Lung (tissue), 12 donors: ENCODE results near the gene EME1. TPM values are rescaled to one million over a fixed set of nuclear protein-coding genes. Genes with fewer than 3 reads are reported as not detected.

ENCODE experiments used
- ATAC-seq: fragments of 200-7000 bp; cut with Tn5 transposase; one replicate; pipeline ENCODE4 v1.9.1; 2020; ENCODE audit warnings: moderate number of reproducible peaks; ENCODE audit not compliant: insufficient read depth, low FRiP score
- DNase-seq, 3 donors: peaks; one replicate each; pipeline ENCODE4 v3.0.0-alpha.2; 2013 to 2017
- H3K27ac ChIP-seq, 2 donors: one replicate each; pipeline ENCODE4 v1.5.1; 2013; ENCODE audit warnings: mild to moderate bottlenecking in 2 of 2, moderate library complexity in 2 of 2, control low read depth in 1 of 2, inconsistent platforms in 1 of 2, low read depth in 1 of 2, low read length in 1 of 2
- H3K27me3 ChIP-seq, 3 donors: one replicate each; pipeline ENCODE4 v1.5.1; 2013; ENCODE audit warnings: low read length in 2 of 3; ENCODE audit not compliant: control insufficient read depth in 3 of 3, insufficient read depth in 3 of 3
- H3K36me3 ChIP-seq, 4 donors: one replicate each; pipeline ENCODE4 v1.5.1; 2013; ENCODE audit warnings: low read length in 4 of 4, mild to moderate bottlenecking in 1 of 4, moderate library complexity in 1 of 4; ENCODE audit not compliant: control insufficient read depth in 4 of 4, insufficient read depth in 4 of 4
- H3K4me1 ChIP-seq, 5 donors: one replicate each; pipeline ENCODE4 v1.5.1; 2013; ENCODE audit warnings: low read length in 5 of 5, mild to moderate bottlenecking in 2 of 5, moderate library complexity in 1 of 5; ENCODE audit not compliant: control insufficient read depth in 5 of 5, insufficient read depth in 5 of 5
- H3K4me3 ChIP-seq: one replicate; pipeline ENCODE4 v1.5.1; 2013; ENCODE audit warnings: mild to moderate bottlenecking, control low read depth, moderate library complexity
- H3K9ac ChIP-seq, 2 donors: one replicate each; pipeline ENCODE4 v1.5.1; 2013; ENCODE audit warnings: low read length in 2 of 2, control low read depth in 1 of 2; ENCODE audit not compliant: insufficient read depth in 1 of 2
- H3K9me3 ChIP-seq, 4 donors: one replicate each; pipeline ENCODE4 v1.5.1; 2013; ENCODE audit warnings: low read length in 3 of 4, mild to moderate bottlenecking in 1 of 4, moderate library complexity in 1 of 4; ENCODE audit not compliant: control insufficient read depth in 4 of 4, insufficient read depth in 3 of 4
- WGBS, 2 donors: extraction: QIAGEN DNeasy Blood & Tissue Kit; methylation state at CpG; one replicate each; pipeline ENCODE4 v1.1.7; 2013; 5-methylcytosine and 5-hydroxymethylcytosine counted together
- polyA plus RNA-seq, 2 donors: library from polyadenylated mRNA; stranded (reverse); fragments of 200-250 nt; gene quantifications; one replicate each; pipeline ENCODE4 v1.2.1, GENCODE V29; 2013
- total RNA-seq, 2 donors: library from RNA; depleted of rRNA in 1 of 2; stranded (reverse); fragments of >200 nt in 1 of 2; gene quantifications; one replicate each; pipeline ENCODE4 v1.2.1, GENCODE V29; 2014 to 2021
- TF ChIP-seq, protein P1 (sequence below): IDR thresholded peaks from 2 replicates; pipeline ENCODE4 v1.5.1; 2012; ENCODE audit warnings: mild to moderate bottlenecking; ENCODE audit errors: control extremely low read depth, extremely low read depth
- donor health status: control.
- donor health status: control.
- donor health status: Bipolar disorder and iron deficiency.
- donor health status: healthy.
- donor health status: DM: yes; HTN: yes; CAD: no.

Gene EME1
- total and polyA plus RNA-seq, 4 donors: 0.55 to 2.8 (median 1.8) TPM

GRCh38 chr17:50371526-50371925 lies 1.5 kb upstream of the EME1 start:
- H3K27ac ChIP-seq: no peak overlapping the region
- H3K4me3 ChIP-seq: no peak overlapping the region
- no peak for ATAC-seq
- peaks cover 0 to 12% (median 3%) of the 10 kb centered on the region in 5 donors for H3K4me1 ChIP-seq
- H3K9me3 ChIP-seq: no peaks in the 10 kb centered on the region
- peaks cover 19 to 38% (median 25%) of the 10 kb centered on the region in 4 donors for H3K36me3 ChIP-seq
- TF ChIP-seq, protein P1, sequence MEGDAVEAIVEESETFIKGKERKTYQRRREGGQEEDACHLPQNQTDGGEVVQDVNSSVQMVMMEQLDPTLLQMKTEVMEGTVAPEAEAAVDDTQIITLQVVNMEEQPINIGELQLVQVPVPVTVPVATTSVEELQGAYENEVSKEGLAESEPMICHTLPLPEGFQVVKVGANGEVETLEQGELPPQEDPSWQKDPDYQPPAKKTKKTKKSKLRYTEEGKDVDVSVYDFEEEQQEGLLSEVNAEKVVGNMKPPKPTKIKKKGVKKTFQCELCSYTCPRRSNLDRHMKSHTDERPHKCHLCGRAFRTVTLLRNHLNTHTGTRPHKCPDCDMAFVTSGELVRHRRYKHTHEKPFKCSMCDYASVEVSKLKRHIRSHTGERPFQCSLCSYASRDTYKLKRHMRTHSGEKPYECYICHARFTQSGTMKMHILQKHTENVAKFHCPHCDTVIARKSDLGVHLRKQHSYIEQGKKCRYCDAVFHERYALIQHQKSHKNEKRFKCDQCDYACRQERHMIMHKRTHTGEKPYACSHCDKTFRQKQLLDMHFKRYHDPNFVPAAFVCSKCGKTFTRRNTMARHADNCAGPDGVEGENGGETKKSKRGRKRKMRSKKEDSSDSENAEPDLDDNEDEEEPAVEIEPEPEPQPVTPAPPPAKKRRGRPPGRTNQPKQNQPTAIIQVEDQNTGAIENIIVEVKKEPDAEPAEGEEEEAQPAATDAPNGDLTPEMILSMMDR: no peak
- H3K27me3 ChIP-seq: no peaks in the 10 kb centered on the region
- no peak for DNase-seq
- no peak overlapping the region for H3K9ac ChIP-seq
- WGBS, 2 donors: 98 to 100% methylated on average over 2 of the region's 2 CpGs

- DNase-seq: no peak
- WGBS, 2 donors: 19 to 27% methylated on average over 14 of the region's 14 CpGs
- TF ChIP-seq, protein P1: no peak
Measured at GRCh38 chr17:50372222-50372757, 739 bp upstream of the EME1 start.

GRCh38 chr17:50373705-50374104 lies 676 bp downstream of the EME1 start:
- ATAC-seq: no peak
- no peak for DNase-seq
- TF ChIP-seq, protein P1: no peak
- Histone ChIP-seq H3K27ac (no peak overlapping the region), H3K4me1 (peaks cover 0 to 12% (median 3%) of the 10 kb centered on the region in 5 donors), H3K27me3 (no peaks in the 10 kb centered on the region), H3K36me3 (peaks cover 11 to 28% (median 14%) of the 10 kb centered on the region in 4 donors), H3K9me3 (no peaks in the 10 kb centered on the region), H3K9ac (no peak overlapping the region), H3K4me3 (no peak overlapping the region)
- 88 to 89% methylated on average over 2 of the region's 2 CpGs for WGBS, 2 donors

More at GRCh38 chr17:50372222-50372757, 739 bp upstream of the EME1 start:
- Histone ChIP-seq H3K36me3 (peaks cover 19 to 38% (median 22%) of the 10 kb centered on the region in 4 donors), H3K9ac (peak overlapping the region; percentile 65 to 92), H3K9me3 (no peaks in the 10 kb centered on the region), H3K4me3 (peak overlapping the region; percentile 85), H3K4me1 (peaks cover 0 to 12% (median 3%) of the 10 kb centered on the region in 5 donors), H3K27ac (peak overlapping the region; percentile 80 to 98), H3K27me3 (no peaks in the 10 kb centered on the region)
- ATAC-seq: no peak
